GM12878 (cell line): Measurements from ENCODE around the gene TTC1. TPM values are rescaled to one million over a fixed set of nuclear protein-coding genes. Genes with fewer than 3 reads are reported as not detected.

ENCODE experiments used
- ATAC-seq: fragments of 200-7000 bp; cut with Tn5 transposase; 3 replicates; pipeline ENCODE4 v1.9.1; 2020; ENCODE audit warnings: mild to moderate bottlenecking, moderate library complexity
- BruUV-seq: library from RNA; stranded (reverse); fragments of 400-500 nt; replicated peaks from 2 replicates; lab custom pipeline; 2021; lab: Mats Ljungman, UMichigan
- CTCF ChIA-PET: fragments of 300-600 bp; sonication (Branson Sonifier 250); formaldehyde crosslinking; extraction: SDS; loops from one replicate; lab custom pipeline; 2021; ENCODE audit warnings: inconsistent platforms; lab: Yijun Ruan, JAX
- POLR2A ChIA-PET: fragments of 350-600 bp; formaldehyde crosslinking; extraction: SDS; loops from one replicate; lab custom pipeline; 2021; ENCODE audit warnings: inconsistent platforms; lab: Charles Lee
- RAD21 ChIA-PET: fragments of 300-600 bp; sonication (Branson Sonifier 250); formaldehyde crosslinking; loops from one replicate; lab custom pipeline; 2023; ENCODE audit warnings: antibody characterized with exemption; ENCODE audit not compliant: unreplicated experiment; lab: Charles Lee
- SMC1A ChIA-PET: fragments of 300-600 bp; sonication (Branson Sonifier 250); formaldehyde crosslinking; loops from one replicate; lab custom pipeline; 2023; ENCODE audit not compliant: unreplicated experiment, uncharacterized antibody; lab: Charles Lee
- DNase-seq: peaks from one replicate; pipeline ENCODE4 v3.0.0-alpha.2; 2011; ENCODE audit warnings: low read depth, low spot score
- FAIRE-seq: peaks from 3 replicates; lab custom pipeline; 2011; peaks lifted over from hg19 to GRCh38; lab: Jason Lieb, UNC
- H2AFZ ChIP-seq: 2 replicates; pipeline ENCODE4 v1.6.0; 2011; ENCODE audit warnings: low read depth, low read length, control low read depth; ENCODE audit not compliant: control insufficient read depth
- H3K27ac ChIP-seq: 2 replicates; pipeline ENCODE4 v1.5.1; 2011; ENCODE audit warnings: control low read depth; ENCODE audit not compliant: control insufficient read depth, insufficient read depth
- H3K27me3 ChIP-seq, 2 experiments: replicated peaks in 1 of 2; 2 replicates each; pipeline versions ENCODE4 v1.6.0 to v1.6.1; 2011; ENCODE audit warnings: low read length in 1 of 2; ENCODE audit not compliant: control insufficient read depth in 2 of 2, insufficient read depth in 2 of 2
- H3K36me3 ChIP-seq, 2 experiments: 2 replicates each; pipeline ENCODE4 v1.5.1; 2011; ENCODE audit warnings: low read length in 1 of 2; ENCODE audit not compliant: control insufficient read depth in 2 of 2, insufficient read depth in 2 of 2
- H3K4me1 ChIP-seq: 2 replicates; pipeline ENCODE4 v1.6.1; 2011; ENCODE audit warnings: mild to moderate bottlenecking, low read length, moderate library complexity, mixed read lengths; ENCODE audit not compliant: control insufficient read depth, insufficient read depth
- H3K4me2 ChIP-seq: 2 replicates; pipeline ENCODE4 v1.6.0; 2011; ENCODE audit warnings: control low read depth; ENCODE audit not compliant: control insufficient read depth, insufficient read depth
- H3K4me3 ChIP-seq: fragments of 200-600 bp; sonication (generic); 2 replicates; pipeline ENCODE4 v1.5.1; 2016
- H3K79me2 ChIP-seq: 2 replicates; pipeline ENCODE4 v1.6.0; 2011; ENCODE audit warnings: low read length; ENCODE audit not compliant: control insufficient read depth, insufficient read depth
- H3K9ac ChIP-seq: 2 replicates; pipeline ENCODE4 v1.8.0; 2011; ENCODE audit warnings: low read length, control low read depth, mixed read lengths; ENCODE audit not compliant: control insufficient read depth, insufficient read depth
- H3K9me3 ChIP-seq: replicated peaks from 3 replicates; pipeline ENCODE4 v1.5.1; 2011; ENCODE audit warnings: mild to moderate bottlenecking, low read length; ENCODE audit not compliant: control insufficient read depth, insufficient read depth
- H4K20me1 ChIP-seq: 2 replicates; pipeline ENCODE4 v1.6.0; 2011; ENCODE audit not compliant: control insufficient read depth, insufficient read depth
- BHLHE40 ChIP-seq, 2 experiments: fragments of 450-650 bp in 1 of 2; IDR thresholded peaks; 2 replicates each; pipeline ENCODE4 v1.6.1; 2011 to 2017; ENCODE audit warnings: low read depth in 2 of 2, borderline replicate concordance in 1 of 2, improper control_type of control experiment in 1 of 2, low read length in 1 of 2, mild to moderate bottlenecking in 1 of 2
- CHD1 ChIP-seq: IDR thresholded peaks from 2 replicates; pipeline ENCODE4 v1.6.1; 2012; ENCODE audit warnings: low read depth, low read length, improper control_type of control experiment
- HDAC6 ChIP-seq: fragments of 200-600 bp; sonication (generic); IDR thresholded peaks from one replicate; pipeline ENCODE4 v1.8.0; 2017; ENCODE audit warnings: antibody characterized with exemption; ENCODE audit not compliant: unreplicated experiment
- JUND ChIP-seq: IDR thresholded peaks from 2 replicates; pipeline ENCODE4 v1.6.1; 2012; ENCODE audit warnings: low read depth, mild to moderate bottlenecking, low read length, improper control_type of control experiment, moderate library complexity
- MEF2B ChIP-seq: fragments of 450-650 bp; IDR thresholded peaks from 2 replicates; pipeline ENCODE4 v1.6.1; 2018; ENCODE audit warnings: mild to moderate bottlenecking, moderate library complexity; ENCODE audit not compliant: partially characterized antibody, poor library complexity, severe bottlenecking
- PML ChIP-seq: IDR thresholded peaks from 2 replicates; pipeline ENCODE4 v1.6.1; 2012; ENCODE audit warnings: low read length, inconsistent platforms
- RELA ChIP-seq: fragments of 450-650 bp; IDR thresholded peaks from 2 replicates; pipeline ENCODE4 v1.8.0; 2014; ENCODE audit warnings: borderline replicate concordance; ENCODE audit not compliant: partially characterized antibody
- SREBF1 ChIP-seq: IDR thresholded peaks from 2 replicates; pipeline ENCODE4 v1.6.1; 2012; ENCODE audit warnings: mild to moderate bottlenecking, low read length
- WGBS: methylation state at CpG from one replicate; pipeline ENCODE4 v1.1.6; 2016; ENCODE audit warnings: low lambda C conversion rate; ENCODE audit not compliant: insufficient replicate concordance, insufficient coverage; ENCODE audit errors: missing lambda C conversion rate; 5-methylcytosine and 5-hydroxymethylcytosine counted together
- in situ Hi-C: fragments of 300-500 bp; cut with MboI; formaldehyde crosslinking; loops from 9 replicates; pipeline ENCODE4 v1.14.3; 2018; ENCODE audit warnings: mixed read lengths
- intact Hi-C: fragments of 100-400 bp; cut with micrococcal nuclease; formaldehyde crosslinking; loops from one replicate; pipeline ENCODE4 v1.14.2; 2022; ENCODE audit not compliant: unreplicated experiment
- polyA plus RNA-seq, 11 experiments: library from polyadenylated mRNA; depleted of rRNA in 4 of 11; unstranded in 6 of 11; stranded (reverse) in 5 of 11; fragments of >200 nt; fragmentation: Nextera tagmentation in 4 of 11; fragmentation: Illumina TruSeq in 1 of 11; extraction: Ambion mirVana in 4 of 11; extraction: Trizol in 1 of 11; gene quantifications; 1 replicate in 1 of 11; 2 replicates in 10 of 11; pipeline versions ENCODE4 v1.2.1 to v1.2.3, GENCODE V29; 2011 to 2016; ENCODE audit warnings: inconsistent platforms in 2 of 11, missing spikeins in 2 of 11, low read depth in 1 of 11
- total RNA-seq, 4 experiments: library from RNA; depleted of rRNA in 3 of 4; stranded (reverse); fragments of >200 nt in 3 of 4; fragmentation: Illumina TruSeq in 1 of 4; extraction: Trizol in 1 of 4; gene quantifications; 2 replicates each; pipeline versions ENCODE4 v1.2.1 to v1.2.3, GENCODE V29; 2013 to 2021
- TF ChIP-seq, protein P1 (sequence below): fragments of 450-650 bp; IDR thresholded peaks from 2 replicates; pipeline ENCODE4 v1.6.1; 2016; ENCODE audit warnings: mild to moderate bottlenecking, moderate library complexity, borderline replicate concordance
- TF ChIP-seq, protein P2 (sequence below): IDR thresholded peaks from 2 replicates; pipeline ENCODE4 v1.6.1; 2012; ENCODE audit warnings: low read length, inconsistent platforms
- TF ChIP-seq, protein P3 (sequence below): fragments of 450-650 bp; formaldehyde crosslinking; IDR thresholded peaks from 2 replicates; pipeline ENCODE4 v1.4.0; 2020; ENCODE audit warnings: mild to moderate bottlenecking, moderate library complexity

Gene TTC1
- total and polyA plus RNA-seq, 10 of the 15 experiments (the other 5 are each of a cell fraction or from before 2014, with no cell fraction given) = 46.6 to 160 (median 92.3) TPM

DNA sequence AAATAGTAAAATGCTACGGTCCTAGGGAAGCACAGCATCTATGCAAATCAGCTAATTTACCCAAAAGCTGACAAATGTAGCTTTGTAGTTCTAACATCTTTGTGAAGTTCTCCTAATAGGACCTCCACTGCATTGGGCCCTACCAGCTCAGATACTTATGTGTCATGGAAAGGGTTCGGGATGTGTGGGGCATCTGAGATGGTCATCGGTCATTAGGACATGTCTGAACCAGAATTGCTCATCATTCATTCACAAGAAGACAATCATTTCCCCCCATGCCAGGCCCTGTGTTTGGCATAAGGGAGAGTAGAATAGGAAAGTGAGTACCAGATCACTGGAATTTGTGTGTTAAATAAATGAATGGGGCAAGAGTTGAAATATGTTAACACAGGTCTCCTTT lies 74.6 kb downstream of the TTC1 start:
- in situ Hi-C loops = no loop called here
- POLR2A ChIA-PET = no interaction called here
- no peak overlapping the region for H3K4me2 ChIP-seq
- 98% methylated on average over 3 of the region's 3 CpGs for WGBS
- no peaks in the 10 kb centered on the region for H3K4me1 ChIP-seq
- ATAC-seq (no peak), FAIRE-seq (no peak), DNase-seq (no peak)
- H3K79me2 ChIP-seq = no peaks in the 10 kb centered on the region
- no peaks in the 10 kb centered on the region for H3K9me3 ChIP-seq
- no peaks in the 10 kb centered on the region for H3K27me3 ChIP-seq
- H4K20me1 ChIP-seq = no peaks in the 10 kb centered on the region
- intact Hi-C loops = loop anchor here (5.0 kb wide), 1 partner anchor 309 kb away; no protein-coding TSS in a partner anchor
- CTCF ChIA-PET = interaction anchor here (1.0 to 3.3 kb wide), 4 partner anchors 256 to 311 kb away, joined by 3 to 13 read pairs (median 5); no protein-coding TSS in a partner anchor
- SMC1A ChIA-PET = interaction anchor here (0.6 to 1.3 kb wide), 3 partner anchors 9 to 1073 kb away, joined by 3 read pairs; no protein-coding TSS in a partner anchor
- no peak overlapping the region for H3K9ac ChIP-seq
- no peak overlapping the region for H3K27ac ChIP-seq
- H2AFZ ChIP-seq = no peak overlapping the region
- no peak overlapping the region for H3K4me3 ChIP-seq
- no TSS peak for BruUV-seq
- RAD21 ChIA-PET = no interaction called here
- H3K36me3 ChIP-seq = no peaks in the 10 kb centered on the region
- TF ChIP-seq JUND (no peak), CHD1 (no peak), SREBF1 (no peak), BHLHE40 (IDR thresholded peaks at IDR 0.05; ENCODE audit: borderline replicate concordance in 1 of 2, low read depth in 2 of 2, low read length in 1 of 2) (no peak), RELA (no peak), HDAC6 (no peak), PML (no peak), MEF2B (no peak)
- TF ChIP-seq, protein P1, sequence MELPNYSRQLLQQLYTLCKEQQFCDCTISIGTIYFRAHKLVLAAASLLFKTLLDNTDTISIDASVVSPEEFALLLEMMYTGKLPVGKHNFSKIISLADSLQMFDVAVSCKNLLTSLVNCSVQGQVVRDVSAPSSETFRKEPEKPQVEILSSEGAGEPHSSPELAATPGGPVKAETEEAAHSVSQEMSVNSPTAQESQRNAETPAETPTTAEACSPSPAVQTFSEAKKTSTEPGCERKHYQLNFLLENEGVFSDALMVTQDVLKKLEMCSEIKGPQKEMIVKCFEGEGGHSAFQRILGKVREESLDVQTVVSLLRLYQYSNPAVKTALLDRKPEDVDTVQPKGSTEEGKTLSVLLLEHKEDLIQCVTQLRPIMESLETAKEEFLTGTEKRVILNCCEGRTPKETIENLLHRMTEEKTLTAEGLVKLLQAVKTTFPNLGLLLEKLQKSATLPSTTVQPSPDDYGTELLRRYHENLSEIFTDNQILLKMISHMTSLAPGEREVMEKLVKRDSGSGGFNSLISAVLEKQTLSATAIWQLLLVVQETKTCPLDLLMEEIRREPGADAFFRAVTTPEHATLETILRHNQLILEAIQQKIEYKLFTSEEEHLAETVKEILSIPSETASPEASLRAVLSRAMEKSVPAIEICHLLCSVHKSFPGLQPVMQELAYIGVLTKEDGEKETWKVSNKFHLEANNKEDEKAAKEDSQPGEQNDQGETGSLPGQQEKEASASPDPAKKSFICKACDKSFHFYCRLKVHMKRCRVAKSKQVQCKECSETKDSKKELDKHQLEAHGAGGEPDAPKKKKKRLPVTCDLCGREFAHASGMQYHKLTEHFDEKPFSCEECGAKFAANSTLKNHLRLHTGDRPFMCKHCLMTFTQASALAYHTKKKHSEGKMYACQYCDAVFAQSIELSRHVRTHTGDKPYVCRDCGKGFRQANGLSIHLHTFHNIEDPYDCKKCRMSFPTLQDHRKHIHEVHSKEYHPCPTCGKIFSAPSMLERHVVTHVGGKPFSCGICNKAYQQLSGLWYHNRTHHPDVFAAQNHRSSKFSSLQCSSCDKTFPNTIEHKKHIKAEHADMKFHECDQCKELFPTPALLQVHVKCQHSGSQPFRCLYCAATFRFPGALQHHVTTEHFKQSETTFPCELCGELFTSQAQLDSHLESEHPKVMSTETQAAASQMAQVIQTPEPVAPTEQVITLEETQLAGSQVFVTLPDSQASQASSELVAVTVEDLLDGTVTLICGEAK = no peak
- TF ChIP-seq, protein P2, sequence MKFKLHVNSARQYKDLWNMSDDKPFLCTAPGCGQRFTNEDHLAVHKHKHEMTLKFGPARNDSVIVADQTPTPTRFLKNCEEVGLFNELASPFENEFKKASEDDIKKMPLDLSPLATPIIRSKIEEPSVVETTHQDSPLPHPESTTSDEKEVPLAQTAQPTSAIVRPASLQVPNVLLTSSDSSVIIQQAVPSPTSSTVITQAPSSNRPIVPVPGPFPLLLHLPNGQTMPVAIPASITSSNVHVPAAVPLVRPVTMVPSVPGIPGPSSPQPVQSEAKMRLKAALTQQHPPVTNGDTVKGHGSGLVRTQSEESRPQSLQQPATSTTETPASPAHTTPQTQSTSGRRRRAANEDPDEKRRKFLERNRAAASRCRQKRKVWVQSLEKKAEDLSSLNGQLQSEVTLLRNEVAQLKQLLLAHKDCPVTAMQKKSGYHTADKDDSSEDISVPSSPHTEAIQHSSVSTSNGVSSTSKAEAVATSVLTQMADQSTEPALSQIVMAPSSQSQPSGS = no peak
- TF ChIP-seq, protein P3, sequence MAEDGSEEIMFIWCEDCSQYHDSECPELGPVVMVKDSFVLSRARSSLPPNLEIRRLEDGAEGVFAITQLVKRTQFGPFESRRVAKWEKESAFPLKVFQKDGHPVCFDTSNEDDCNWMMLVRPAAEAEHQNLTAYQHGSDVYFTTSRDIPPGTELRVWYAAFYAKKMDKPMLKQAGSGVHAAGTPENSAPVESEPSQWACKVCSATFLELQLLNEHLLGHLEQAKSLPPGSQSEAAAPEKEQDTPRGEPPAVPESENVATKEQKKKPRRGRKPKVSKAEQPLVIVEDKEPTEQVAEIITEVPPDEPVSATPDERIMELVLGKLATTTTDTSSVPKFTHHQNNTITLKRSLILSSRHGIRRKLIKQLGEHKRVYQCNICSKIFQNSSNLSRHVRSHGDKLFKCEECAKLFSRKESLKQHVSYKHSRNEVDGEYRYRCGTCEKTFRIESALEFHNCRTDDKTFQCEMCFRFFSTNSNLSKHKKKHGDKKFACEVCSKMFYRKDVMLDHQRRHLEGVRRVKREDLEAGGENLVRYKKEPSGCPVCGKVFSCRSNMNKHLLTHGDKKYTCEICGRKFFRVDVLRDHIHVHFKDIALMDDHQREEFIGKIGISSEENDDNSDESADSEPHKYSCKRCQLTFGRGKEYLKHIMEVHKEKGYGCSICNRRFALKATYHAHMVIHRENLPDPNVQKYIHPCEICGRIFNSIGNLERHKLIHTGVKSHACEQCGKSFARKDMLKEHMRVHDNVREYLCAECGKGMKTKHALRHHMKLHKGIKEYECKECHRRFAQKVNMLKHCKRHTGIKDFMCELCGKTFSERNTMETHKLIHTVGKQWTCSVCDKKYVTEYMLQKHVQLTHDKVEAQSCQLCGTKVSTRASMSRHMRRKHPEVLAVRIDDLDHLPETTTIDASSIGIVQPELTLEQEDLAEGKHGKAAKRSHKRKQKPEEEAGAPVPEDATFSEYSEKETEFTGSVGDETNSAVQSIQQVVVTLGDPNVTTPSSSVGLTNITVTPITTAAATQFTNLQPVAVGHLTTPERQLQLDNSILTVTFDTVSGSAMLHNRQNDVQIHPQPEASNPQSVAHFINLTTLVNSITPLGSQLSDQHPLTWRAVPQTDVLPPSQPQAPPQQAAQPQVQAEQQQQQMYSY (CRISPR knock-in tag) = no peak
